A673 (cell line): ENCODE data around the gene EPHA6. TPM values are rescaled to one million over a fixed set of nuclear protein-coding genes. Genes with fewer than 3 reads are reported as not detected.
"Not testable (repeated sequence)": the region's sequence is repeated elsewhere in the genome, so short reads cannot be mapped to it uniquely, and the experiment has no call there.

Source experiments
- BruUV-seq: library from RNA; stranded (reverse); fragments of 400-500 nt; replicated peaks from 2 replicates; lab custom pipeline; 2021; lab: Mats Ljungman, UMichigan
- CTCF ChIA-PET: fragments of 300-600 bp; sonication (Branson Sonifier 250); formaldehyde crosslinking; loops from one replicate; lab custom pipeline; 2022; ENCODE audit warnings: antibody characterized with exemption; lab: Charles Lee
- POLR2A ChIA-PET: fragments of 300-600 bp; sonication (Branson Sonifier 250); formaldehyde crosslinking; loops from one replicate; lab custom pipeline; 2022; ENCODE audit warnings: antibody characterized with exemption; ENCODE audit not compliant: low non-redundant PET; lab: Charles Lee
- DNase-seq: peaks from one replicate; pipeline ENCODE4 v3.0.0-alpha.2; 2015; ENCODE audit warnings: low spot score
- H3K27ac ChIP-seq: fragments of 200-600 bp; sonication (generic); 2 replicates; pipeline ENCODE4 v1.5.1; 2016; ENCODE audit warnings: mixed run types, low read depth, mild to moderate bottlenecking, mixed read lengths, antibody characterized with exemption, low read length; ENCODE audit not compliant: poor library complexity, severe bottlenecking
- H3K27me3 ChIP-seq: fragments of 200-600 bp; sonication (generic); replicated peaks from 2 replicates; pipeline ENCODE4 v1.6.1; 2017; ENCODE audit warnings: mixed run types, low read depth, mild to moderate bottlenecking, mixed read lengths, antibody characterized with exemption, low read length; ENCODE audit not compliant: insufficient read depth, poor library complexity
- H3K36me3 ChIP-seq: fragments of 200-600 bp; sonication (generic); 2 replicates; pipeline ENCODE4 v1.6.1; 2016; ENCODE audit warnings: mixed run types, mild to moderate bottlenecking, mixed read lengths, antibody characterized with exemption, low read length; ENCODE audit not compliant: insufficient read depth, poor library complexity, severe bottlenecking
- H3K4me1 ChIP-seq: fragments of 200-600 bp; sonication (generic); 2 replicates; pipeline ENCODE4 v1.6.1; 2017; ENCODE audit warnings: mixed run types, mild to moderate bottlenecking, mixed read lengths, antibody characterized with exemption, low read length; ENCODE audit not compliant: insufficient read depth, poor library complexity, severe bottlenecking
- H3K4me3 ChIP-seq: fragments of 200-600 bp; sonication (generic); 2 replicates; pipeline ENCODE4 v1.5.1; 2016; ENCODE audit warnings: low read depth, mixed run types, mild to moderate bottlenecking, mixed read lengths, low read length; ENCODE audit not compliant: poor library complexity, severe bottlenecking
- H3K9me3 ChIP-seq: fragments of 200-600 bp; sonication (generic); 2 replicates; pipeline ENCODE4 v1.6.1; 2016; ENCODE audit warnings: mixed run types, low read depth, mild to moderate bottlenecking, mixed read lengths, antibody characterized with exemption, low read length; ENCODE audit not compliant: poor library complexity, severe bottlenecking
- EZH2 ChIP-seq: fragments of 200-600 bp; sonication (generic); IDR thresholded peaks from 2 replicates; pipeline ENCODE4 v1.6.1; 2017; ENCODE audit warnings: borderline replicate concordance, low read depth, mild to moderate bottlenecking, mixed read lengths, antibody characterized with exemption, low read length; ENCODE audit not compliant: poor library complexity, severe bottlenecking
- intact Hi-C: fragments of 100-400 bp; cut with micrococcal nuclease; formaldehyde crosslinking; loops from one replicate; pipeline ENCODE4 v1.10.0; 2022; ENCODE audit not compliant: unreplicated experiment
- total RNA-seq: library from RNA; stranded (reverse); gene quantifications from 2 replicates; pipeline ENCODE4 v1.2.3, GENCODE V29; 2021
- TF ChIP-seq, protein P1 (sequence below): fragments of 300-800, 200-600 bp; sonication (generic); conservative IDR thresholded peaks from 2 replicates; pipeline ENCODE4 v1.5.1; 2017; ENCODE audit warnings: low read depth, mild to moderate bottlenecking, antibody characterized with exemption, low read length, moderate library complexity, mixed read lengths

Gene EPHA6
- total RNA-seq, 1 experiment from 2014 or later, result not detected

DNA sequence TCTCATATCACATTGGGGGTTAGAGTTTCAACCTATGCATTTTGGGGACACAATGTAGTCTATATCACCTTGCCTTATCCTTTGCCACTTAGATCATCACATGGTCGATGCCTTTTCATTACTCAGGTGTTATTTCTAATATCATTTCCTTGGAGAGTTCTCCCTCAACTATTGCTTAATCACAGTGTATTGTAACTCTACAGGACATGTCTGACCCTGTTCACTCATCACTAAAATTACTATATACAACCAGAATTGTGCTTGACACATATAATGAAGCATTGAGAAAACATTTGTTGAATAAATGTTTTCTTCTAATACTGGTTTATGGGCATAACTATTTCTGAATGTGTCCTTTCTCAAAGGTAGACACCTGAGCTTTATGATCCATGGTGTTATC is 207.4 kb downstream of the EPHA6 start:
- no TSS peak for BruUV-seq
- POLR2A ChIA-PET, result no interaction called here
- Histone ChIP-seq H3K9me3 (peaks cover 3% of the 10 kb centered on the region), H3K36me3 (no peaks in the 10 kb centered on the region), H3K27me3 (no peaks in the 10 kb centered on the region), H3K4me1 (no peaks in the 10 kb centered on the region), H3K27ac (no peak overlapping the region), H3K4me3 (no peak overlapping the region)
- no peak for DNase-seq
- CTCF ChIA-PET, result no interaction called here
- no peak for TF ChIP-seq EZH2
- TF ChIP-seq, protein P1, sequence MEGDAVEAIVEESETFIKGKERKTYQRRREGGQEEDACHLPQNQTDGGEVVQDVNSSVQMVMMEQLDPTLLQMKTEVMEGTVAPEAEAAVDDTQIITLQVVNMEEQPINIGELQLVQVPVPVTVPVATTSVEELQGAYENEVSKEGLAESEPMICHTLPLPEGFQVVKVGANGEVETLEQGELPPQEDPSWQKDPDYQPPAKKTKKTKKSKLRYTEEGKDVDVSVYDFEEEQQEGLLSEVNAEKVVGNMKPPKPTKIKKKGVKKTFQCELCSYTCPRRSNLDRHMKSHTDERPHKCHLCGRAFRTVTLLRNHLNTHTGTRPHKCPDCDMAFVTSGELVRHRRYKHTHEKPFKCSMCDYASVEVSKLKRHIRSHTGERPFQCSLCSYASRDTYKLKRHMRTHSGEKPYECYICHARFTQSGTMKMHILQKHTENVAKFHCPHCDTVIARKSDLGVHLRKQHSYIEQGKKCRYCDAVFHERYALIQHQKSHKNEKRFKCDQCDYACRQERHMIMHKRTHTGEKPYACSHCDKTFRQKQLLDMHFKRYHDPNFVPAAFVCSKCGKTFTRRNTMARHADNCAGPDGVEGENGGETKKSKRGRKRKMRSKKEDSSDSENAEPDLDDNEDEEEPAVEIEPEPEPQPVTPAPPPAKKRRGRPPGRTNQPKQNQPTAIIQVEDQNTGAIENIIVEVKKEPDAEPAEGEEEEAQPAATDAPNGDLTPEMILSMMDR, result no peak
- intact Hi-C loops, result no loop called here

GRCh38 chr3:97025612-97026011 is 211.2 kb downstream of the EPHA6 start:
- POLR2A ChIA-PET, CTCF ChIA-PET: not testable (repeated sequence)

DNA sequence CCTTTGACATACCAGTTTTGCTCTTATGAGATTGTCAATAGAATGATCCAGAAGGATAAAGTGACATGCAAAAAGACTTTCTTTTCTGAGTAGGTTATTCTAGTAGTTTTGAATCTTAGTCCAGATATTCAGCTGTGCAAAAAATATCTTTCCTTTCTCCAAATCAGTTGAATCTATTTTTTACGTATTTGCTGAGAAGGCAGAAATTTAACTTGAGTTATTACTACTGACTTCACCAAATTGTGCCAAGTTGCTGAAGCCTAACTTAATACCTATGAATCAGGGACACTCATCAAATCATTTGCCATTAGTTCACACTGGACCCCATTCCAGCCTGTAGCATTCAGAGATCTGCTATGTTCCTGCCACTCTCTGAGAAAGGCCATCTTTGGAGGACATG is 215.6 kb downstream of the EPHA6 start:
- Histone ChIP-seq H3K4me3 (no peak overlapping the region), H3K36me3 (no peaks in the 10 kb centered on the region), H3K9me3 (peaks cover 6% of the 10 kb centered on the region), H3K27ac (no peak overlapping the region), H3K4me1 (no peaks in the 10 kb centered on the region), H3K27me3 (no peaks in the 10 kb centered on the region)
- TF ChIP-seq, protein P1, result no peak
- no peak for TF ChIP-seq EZH2
- intact Hi-C loops, result no loop called here
- no TSS peak for BruUV-seq
- ChIA-PET POLR2A (no interaction called here), CTCF (no interaction called here)
- no peak for DNase-seq

More at GRCh38 chr3:97025612-97026011, 211.2 kb downstream of the EPHA6 start:
- DNase-seq, H3K27me3 ChIP-seq, H3K9me3 ChIP-seq, intact Hi-C loops, BruUV-seq, H3K4me1 ChIP-seq, H3K4me3 ChIP-seq, H3K36me3 ChIP-seq, H3K27ac ChIP-seq: not testable (repeated sequence)

DNA sequence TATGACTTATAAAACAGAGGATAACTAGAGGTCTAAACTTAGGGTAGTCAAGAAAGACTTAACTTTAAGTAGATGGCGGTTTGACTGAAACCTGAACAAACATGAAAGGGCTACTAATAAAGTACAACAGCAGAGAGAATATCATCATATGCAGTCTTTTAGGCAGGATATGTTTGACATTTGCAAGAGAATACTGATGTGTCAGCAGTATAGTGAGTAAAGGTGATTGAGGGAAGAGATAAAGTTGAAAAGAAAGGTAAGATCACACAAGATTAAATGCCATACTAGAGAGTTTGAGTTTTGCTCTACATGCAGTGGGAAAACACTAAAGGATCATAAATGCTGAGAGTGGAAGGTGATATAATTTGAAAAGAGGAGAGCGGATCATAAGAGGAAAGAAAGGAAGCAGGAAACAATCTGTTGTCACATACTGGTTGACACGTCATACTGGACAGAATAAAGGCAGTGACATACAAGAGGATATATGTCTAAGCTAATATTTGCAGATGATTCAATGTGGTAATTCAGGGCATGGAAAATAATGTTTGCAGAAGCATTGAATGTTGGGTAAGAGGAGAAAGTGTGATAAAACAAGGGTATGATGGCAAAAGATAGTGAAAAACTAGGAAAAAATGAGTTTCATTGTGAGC is 223.0 kb downstream of the EPHA6 start:
- Histone ChIP-seq H3K4me1 (no peaks in the 10 kb centered on the region), H3K27me3 (no peaks in the 10 kb centered on the region), H3K4me3 (no peak overlapping the region), H3K9me3 (no peaks in the 10 kb centered on the region), H3K36me3 (no peaks in the 10 kb centered on the region), H3K27ac (no peak overlapping the region)
- intact Hi-C loops, result no loop called here
- ChIA-PET POLR2A (no interaction called here), CTCF (no interaction called here)
- TF ChIP-seq, protein P1, result no peak
- no peak for TF ChIP-seq EZH2
- DNase-seq, result no peak
- BruUV-seq, result no TSS peak
